Measurements from ENCODE around the gene GOLGA8A. TPM values are rescaled to one million over a fixed set of nuclear protein-coding genes. Genes with fewer than 3 reads are reported as not detected.
"Not testable (repeated sequence)": the region's sequence is repeated elsewhere in the genome, so short reads cannot be mapped to it uniquely, and the experiment has no call there.

Gene GOLGA8A
- total RNA-seq, 1 experiment from 2014 or later = 37.2 TPM

GRCh38 chr15:34423425-34424090, 14.1 kb downstream of the GOLGA8A start:
- BruUV-seq (replicated peaks); intact Hi-C loops (cut with micrococcal nuclease; ENCODE audit: unreplicated experiment); H3K27me3 Mint-ChIP-seq (ENCODE audit: unreplicated experiment); CTCF ChIA-PET; H3K9me3 Mint-ChIP-seq (ENCODE audit: low read depth, unreplicated experiment); DNase-seq; H3K36me3 Mint-ChIP-seq (ENCODE audit: insufficient read depth, unreplicated experiment); H3K4me3 Mint-ChIP-seq (ENCODE audit: low read depth, unreplicated experiment); H3K4me1 Mint-ChIP-seq (ENCODE audit: low read depth, unreplicated experiment); H3K27ac Mint-ChIP-seq (ENCODE audit: unreplicated experiment): not testable (repeated sequence)

- H3K4me1 Mint-ChIP-seq (ENCODE audit: low read depth, unreplicated experiment); H3K9me3 Mint-ChIP-seq (ENCODE audit: low read depth, unreplicated experiment); H3K27ac Mint-ChIP-seq (ENCODE audit: unreplicated experiment); CTCF ChIA-PET; H3K36me3 Mint-ChIP-seq (ENCODE audit: insufficient read depth, unreplicated experiment); BruUV-seq (replicated peaks); DNase-seq; H3K27me3 Mint-ChIP-seq (ENCODE audit: unreplicated experiment); H3K4me3 Mint-ChIP-seq (ENCODE audit: low read depth, unreplicated experiment); intact Hi-C loops (cut with micrococcal nuclease; ENCODE audit: unreplicated experiment): not testable (repeated sequence)
These were observed 16.7 kb downstream of the GOLGA8A start for GRCh38 chr15:34420953-34421352.

GRCh38 chr15:34418435-34418834, 19.2 kb downstream of the GOLGA8A start:
- H3K27ac Mint-ChIP-seq (ENCODE audit: unreplicated experiment); DNase-seq; H3K36me3 Mint-ChIP-seq (ENCODE audit: insufficient read depth, unreplicated experiment); intact Hi-C loops (cut with micrococcal nuclease; ENCODE audit: unreplicated experiment); H3K27me3 Mint-ChIP-seq (ENCODE audit: unreplicated experiment); CTCF ChIA-PET; BruUV-seq (replicated peaks); H3K9me3 Mint-ChIP-seq (ENCODE audit: low read depth, unreplicated experiment); H3K4me1 Mint-ChIP-seq (ENCODE audit: low read depth, unreplicated experiment); H3K4me3 Mint-ChIP-seq (ENCODE audit: low read depth, unreplicated experiment): not testable (repeated sequence)

GRCh38 chr15:34409511-34409910, 28.1 kb downstream of the GOLGA8A start:
- CTCF ChIA-PET; intact Hi-C loops (cut with micrococcal nuclease; ENCODE audit: unreplicated experiment); H3K27me3 Mint-ChIP-seq (ENCODE audit: unreplicated experiment); BruUV-seq (replicated peaks); H3K9me3 Mint-ChIP-seq (ENCODE audit: low read depth, unreplicated experiment); DNase-seq; H3K36me3 Mint-ChIP-seq (ENCODE audit: insufficient read depth, unreplicated experiment); H3K4me1 Mint-ChIP-seq (ENCODE audit: low read depth, unreplicated experiment); H3K27ac Mint-ChIP-seq (ENCODE audit: unreplicated experiment); H3K4me3 Mint-ChIP-seq (ENCODE audit: low read depth, unreplicated experiment): not testable (repeated sequence)

- not testable (repeated sequence) for H3K4me1 Mint-ChIP-seq (ENCODE audit: low read depth, unreplicated experiment)
These were observed 28.6 kb downstream of the GOLGA8A start for GRCh38 chr15:34408973-34409372.

GRCh38 chr15:34403899-34404298, 33.7 kb downstream of the GOLGA8A start:
- intact Hi-C loops (cut with micrococcal nuclease; ENCODE audit: unreplicated experiment); H3K36me3 Mint-ChIP-seq (ENCODE audit: insufficient read depth, unreplicated experiment); H3K9me3 Mint-ChIP-seq (ENCODE audit: low read depth, unreplicated experiment); H3K4me3 Mint-ChIP-seq (ENCODE audit: low read depth, unreplicated experiment); H3K27me3 Mint-ChIP-seq (ENCODE audit: unreplicated experiment); CTCF ChIA-PET; DNase-seq; BruUV-seq (replicated peaks); H3K27ac Mint-ChIP-seq (ENCODE audit: unreplicated experiment); H3K4me1 Mint-ChIP-seq (ENCODE audit: low read depth, unreplicated experiment): not testable (repeated sequence)

More at GRCh38 chr15:34408973-34409372, 28.6 kb downstream of the GOLGA8A start:
- H3K9me3 Mint-ChIP-seq (ENCODE audit: low read depth, unreplicated experiment); H3K27ac Mint-ChIP-seq (ENCODE audit: unreplicated experiment); H3K27me3 Mint-ChIP-seq (ENCODE audit: unreplicated experiment); intact Hi-C loops (cut with micrococcal nuclease; ENCODE audit: unreplicated experiment); H3K36me3 Mint-ChIP-seq (ENCODE audit: insufficient read depth, unreplicated experiment); DNase-seq; BruUV-seq (replicated peaks); H3K4me3 Mint-ChIP-seq (ENCODE audit: low read depth, unreplicated experiment); CTCF ChIA-PET: not testable (repeated sequence)

GRCh38 chr15:34403160-34403598, 34.4 kb downstream of the GOLGA8A start:
- intact Hi-C loops (cut with micrococcal nuclease; ENCODE audit: unreplicated experiment) = not testable (repeated sequence)

GRCh38 chr15:34397637-34398259, 39.9 kb downstream of the GOLGA8A start:
- H3K36me3 Mint-ChIP-seq (ENCODE audit: insufficient read depth, unreplicated experiment); BruUV-seq (replicated peaks); H3K9me3 Mint-ChIP-seq (ENCODE audit: low read depth, unreplicated experiment); CTCF ChIA-PET; H3K4me3 Mint-ChIP-seq (ENCODE audit: low read depth, unreplicated experiment); H3K4me1 Mint-ChIP-seq (ENCODE audit: low read depth, unreplicated experiment); H3K27ac Mint-ChIP-seq (ENCODE audit: unreplicated experiment); H3K27me3 Mint-ChIP-seq (ENCODE audit: unreplicated experiment); DNase-seq; intact Hi-C loops (cut with micrococcal nuclease; ENCODE audit: unreplicated experiment): not testable (repeated sequence)

More at GRCh38 chr15:34403160-34403598, 34.4 kb downstream of the GOLGA8A start:
- DNase-seq; H3K27ac Mint-ChIP-seq (ENCODE audit: unreplicated experiment); BruUV-seq (replicated peaks); H3K9me3 Mint-ChIP-seq (ENCODE audit: low read depth, unreplicated experiment); H3K27me3 Mint-ChIP-seq (ENCODE audit: unreplicated experiment); H3K36me3 Mint-ChIP-seq (ENCODE audit: insufficient read depth, unreplicated experiment); H3K4me3 Mint-ChIP-seq (ENCODE audit: low read depth, unreplicated experiment); CTCF ChIA-PET; H3K4me1 Mint-ChIP-seq (ENCODE audit: low read depth, unreplicated experiment): not testable (repeated sequence)

GRCh38 chr15:34392981-34393380, 44.6 kb downstream of the GOLGA8A start:
- H3K4me1 Mint-ChIP-seq (ENCODE audit: low read depth, unreplicated experiment); H3K4me3 Mint-ChIP-seq (ENCODE audit: low read depth, unreplicated experiment); H3K27ac Mint-ChIP-seq (ENCODE audit: unreplicated experiment); H3K27me3 Mint-ChIP-seq (ENCODE audit: unreplicated experiment); CTCF ChIA-PET; H3K9me3 Mint-ChIP-seq (ENCODE audit: low read depth, unreplicated experiment); BruUV-seq (replicated peaks); intact Hi-C loops (cut with micrococcal nuclease; ENCODE audit: unreplicated experiment); DNase-seq; H3K36me3 Mint-ChIP-seq (ENCODE audit: insufficient read depth, unreplicated experiment): not testable (repeated sequence)

GRCh38 chr15:34389594-34390086, 48.0 kb downstream of the GOLGA8A start:
- DNase-seq; BruUV-seq (replicated peaks); H3K36me3 Mint-ChIP-seq (ENCODE audit: insufficient read depth, unreplicated experiment): not testable (repeated sequence)

More at GRCh38 chr15:34389594-34390086, 48.0 kb downstream of the GOLGA8A start:
- H3K9me3 Mint-ChIP-seq (ENCODE audit: low read depth, unreplicated experiment); intact Hi-C loops (cut with micrococcal nuclease; ENCODE audit: unreplicated experiment); H3K4me3 Mint-ChIP-seq (ENCODE audit: low read depth, unreplicated experiment); H3K4me1 Mint-ChIP-seq (ENCODE audit: low read depth, unreplicated experiment); H3K27ac Mint-ChIP-seq (ENCODE audit: unreplicated experiment); CTCF ChIA-PET; H3K27me3 Mint-ChIP-seq (ENCODE audit: unreplicated experiment): not testable (repeated sequence)
